GM19351 (cell line): ENCODE measurements around the gene CLDN8.

Experiments
- ATAC-seq: cut with Tn5 transposase; IDR thresholded peaks from one replicate; pipeline ENCODE4 v1.9.1; 2021; ENCODE audit warnings: mild to moderate bottlenecking, moderate library complexity; ENCODE audit not compliant: unreplicated experiment

CLDN8 gene

GRCh38 chr21:30206551-30207251, 9.2 kb downstream of the CLDN8 start:
- ATAC-seq = no peak

- ATAC-seq = no peak
Measured at GRCh38 chr21:30200000-30200399, 15.9 kb downstream of the CLDN8 start.

DNA sequence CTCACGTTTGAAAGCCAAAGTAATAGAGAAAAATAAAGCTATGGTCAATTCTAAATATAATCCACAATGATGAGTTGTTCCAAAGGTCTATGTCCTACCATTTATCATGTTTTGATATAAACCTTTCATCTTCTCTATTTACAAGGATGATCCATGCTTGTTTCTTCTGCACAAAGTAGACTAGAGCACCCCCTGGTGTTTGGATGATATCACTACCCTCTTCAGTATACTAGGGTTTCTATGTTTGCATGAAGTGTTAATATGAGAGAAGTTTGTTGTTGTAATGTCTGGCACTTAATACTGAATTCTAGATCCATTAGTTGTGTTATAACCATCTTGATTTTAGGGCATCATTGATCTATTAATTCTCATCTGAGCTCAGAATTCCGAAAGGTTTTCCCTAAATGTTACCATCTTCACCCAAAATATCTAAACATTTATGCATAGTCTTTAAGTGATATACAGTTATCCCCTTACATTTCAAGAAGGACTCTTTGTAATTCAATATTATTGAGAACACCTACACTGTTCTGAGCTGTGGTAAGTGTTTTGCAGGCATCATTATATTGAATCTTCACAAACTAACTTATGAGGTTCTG, 21.1 kb downstream of the CLDN8 start:
- no peak for ATAC-seq

DNA sequence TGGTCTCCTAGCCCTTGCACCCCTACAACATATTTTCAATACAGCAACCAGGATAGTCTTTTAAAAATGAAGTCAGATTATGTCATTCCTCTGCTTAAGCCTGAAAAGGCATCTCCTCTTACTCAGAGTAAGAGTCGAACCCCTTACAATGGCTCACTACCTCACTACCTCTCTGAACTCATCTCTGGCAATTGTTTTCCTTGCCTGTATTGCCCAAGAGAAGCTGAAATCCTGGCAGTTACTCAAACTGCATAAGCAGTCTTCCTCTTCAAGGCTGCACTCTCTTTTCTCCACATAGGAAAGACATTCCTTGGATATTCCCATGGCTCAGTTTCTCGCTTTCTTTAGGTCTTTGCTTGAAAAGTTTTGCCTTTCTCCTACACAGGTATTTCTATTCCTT, 22.7 kb downstream of the CLDN8 start:
- no peak for ATAC-seq

DNA sequence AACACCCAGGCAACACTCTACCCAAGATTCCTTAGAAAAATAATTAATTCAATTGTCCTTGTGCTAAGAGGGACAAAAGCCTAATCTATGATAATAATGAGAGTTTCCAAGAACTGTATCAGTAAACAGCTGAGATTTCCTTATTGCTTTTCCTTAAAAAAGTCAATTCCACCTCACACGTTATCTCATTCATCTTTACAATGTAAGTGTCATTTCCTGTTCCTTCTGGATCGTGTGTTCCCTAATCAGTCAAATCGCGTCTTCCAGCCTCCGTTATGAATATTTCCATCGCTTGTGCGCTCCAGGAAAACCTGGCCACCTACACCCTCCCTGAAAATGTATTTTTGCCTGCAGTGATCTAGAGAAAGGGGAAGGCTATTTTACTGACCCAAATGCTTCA, 25.3 kb downstream of the CLDN8 start:
- no peak for ATAC-seq

DNA sequence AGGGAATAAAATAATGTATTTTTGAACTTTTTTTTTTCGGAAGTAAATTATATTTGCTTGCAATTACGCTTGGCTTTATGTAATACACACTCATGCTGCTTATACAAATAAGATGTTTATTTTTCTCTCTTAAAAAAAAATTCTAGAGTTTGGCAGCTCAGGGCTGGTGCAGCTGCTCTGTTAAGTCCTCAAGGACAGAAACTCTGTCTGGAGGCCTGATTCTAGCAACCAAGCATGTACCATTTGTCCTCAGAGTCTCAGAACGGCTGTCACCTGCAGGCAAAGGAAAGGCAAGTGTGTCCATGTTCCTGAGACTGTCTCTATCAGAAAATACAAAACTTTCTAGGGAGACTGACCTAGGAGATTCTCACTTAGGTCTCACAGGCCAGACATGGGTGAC, 26.1 kb downstream of the CLDN8 start:
- no peak for ATAC-seq

GRCh38 chr21:30186242-30186641, 29.7 kb downstream of the CLDN8 start:
- ATAC-seq = no peak

- no peak for ATAC-seq
Measured at GRCh38 chr21:30168086-30168485, 47.8 kb downstream of the CLDN8 start.

GRCh38 chr21:30166705-30167104, 49.2 kb downstream of the CLDN8 start, which contains the start of gene CLDN17:
TSS of gene CLDN17 (minus strand) at chr21:30166805. CDS start at chr21:30166617, 188 bp downstream.
- no peak for ATAC-seq

GRCh38 chr21:30166171-30166570, 49.7 kb downstream of the CLDN8 start:
- no peak for ATAC-seq

- no peak for ATAC-seq
Measured at GRCh38 chr21:30164796-30165195, 51.1 kb downstream of the CLDN8 start.
